ENCODE results near the gene LAMP2. TPM values are rescaled to one million over a fixed set of nuclear protein-coding genes. Genes with fewer than 3 reads are reported as not detected.

Gene LAMP2
- total RNA-seq, 2 donors from 2014 or later, result 92.5 to 102 TPM

Other genes with a start within 250 kb of the LAMP2 start
- gene ZBTB33, start 218.5 kb downstream of the LAMP2 start, total RNA-seq, result 1 to 10 TPM; 7.4 to 7.8 TPM
- gene TMEM255A, start 157.8 kb downstream of the LAMP2 start, total RNA-seq, result 1 to 10 TPM; 1.6 to 6.3 TPM
- gene ATP1B4, start 107.2 kb downstream of the LAMP2 start, total RNA-seq, result not detected
- 10 to 100 TPM; 52.7 to 56.5 TPM for gene CUL4B, start 91.7 kb upstream of the LAMP2 start, total RNA-seq
- 10 to 100 TPM; 24.2 to 32.0 TPM for gene MCTS1, start 134.8 kb upstream of the LAMP2 start, total RNA-seq
- gene C1GALT1C1, start 160.8 kb upstream of the LAMP2 start, total RNA-seq, result 10 to 100 TPM; 24.7 to 29.4 TPM